ENCODE data around the gene GFPT1.

GFPT1 gene

GRCh38 chr2:69308338-69308737, 78.7 kb downstream of the GFPT1 start (continued):
- TF ChIP-seq ZNF704 (tag by site-specific recombination; IDR thresholded peaks at IDR 0.05) (no peak), KLF1 (tag by site-specific recombination; IDR thresholded peaks at IDR 0.05) (no peak), ZNF501 (tag by site-specific recombination; IDR thresholded peaks at IDR 0.05) (no peak), ZNF202 (tag by site-specific recombination; IDR thresholded peaks at IDR 0.05; ENCODE audit: borderline replicate concordance) (no peak), ZNF416 (tag by site-specific recombination; IDR thresholded peaks at IDR 0.05) (no peak), RBAK (tag by site-specific recombination; IDR thresholded peaks at IDR 0.05) (no peak)

- ChIA-PET POLR2A (interaction anchor here (1.1 kb wide), 1 partner anchor 296 kb away, joined by 3 read pairs; no protein-coding TSS in a partner anchor), CTCF (interaction anchor here (0.6 to 4.3 kb wide), 30 partner anchors 8 to 1197 kb away, joined by 3 to 29 read pairs (median 4); partner anchors contain the start of gene ANTXR1)
- H3K36me3 ChIP-seq (ENCODE audit: control insufficient read depth in 2 of 2, insufficient read depth in 1 of 2, low read length in 2 of 2) = no peaks in the 10 kb centered on the region
- H3K9me3 ChIP-seq (ENCODE audit: control insufficient read depth, insufficient read depth, low read depth, low read length) = no peaks in the 10 kb centered on the region
- H3K4me1 ChIP-seq (ENCODE audit: control insufficient read depth, insufficient read depth, low read length) = peaks cover 2% of the 10 kb centered on the region; the same call in 1 of the 2 replicates
- no peak overlapping the region for H3K27ac ChIP-seq (ENCODE audit: extremely low read depth, low read depth, low read length)
- H3K4me3 ChIP-seq (ENCODE audit: low read depth, low read length) = no peak overlapping the region; the same call in 1 of the 2 replicates
- TF ChIP-seq ZNF76 (tag by site-specific recombination; IDR thresholded peaks at IDR 0.05; ENCODE audit: borderline replicate concordance, low read depth) (no peak), ZNF155 (tag by site-specific recombination; IDR thresholded peaks at IDR 0.05) (no peak), ZNF341 (tag by site-specific recombination; IDR thresholded peaks at IDR 0.05; ENCODE audit: low read depth) (no peak), ZNF23 (tag by site-specific recombination; IDR thresholded peaks at IDR 0.05; ENCODE audit: borderline replicate concordance) (no peak), ZNF670 (tag by site-specific recombination; IDR thresholded peaks at IDR 0.05; ENCODE audit: low read depth) (no peak), SCRT2 (tag by site-specific recombination; IDR thresholded peaks at IDR 0.05) (peak; percentile 91), ZNF777 (tag by site-specific recombination; IDR thresholded peaks at IDR 0.05; ENCODE audit: borderline replicate concordance) (no peak), ZNF18 (tag by site-specific recombination; IDR thresholded peaks at IDR 0.05) (peak; percentile 75), ZNF324 (tag by site-specific recombination; IDR thresholded peaks at IDR 0.05) (no peak), ZNF501 (tag by site-specific recombination; IDR thresholded peaks at IDR 0.05) (no peak), EGR2 (tag by site-specific recombination; IDR thresholded peaks at IDR 0.05; ENCODE audit: low read depth) (peak; percentile 67), ZNF202 (tag by site-specific recombination; IDR thresholded peaks at IDR 0.05; ENCODE audit: borderline replicate concordance) (no peak), KLF17 (tag by site-specific recombination; IDR thresholded peaks at IDR 0.05) (no peak), MZF1 (tag by site-specific recombination; IDR thresholded peaks at IDR 0.05; ENCODE audit: borderline replicate concordance) (no peak), ZSCAN5A (tag by site-specific recombination; IDR thresholded peaks at IDR 0.05) (no peak), ZNF426 (tag by site-specific recombination; IDR thresholded peaks at IDR 0.05) (no peak), ZNF174 (tag by site-specific recombination; IDR thresholded peaks at IDR 0.05) (no peak), ZNF449 (tag by site-specific recombination; IDR thresholded peaks at IDR 0.05) (no peak), ZNF433 (tag by site-specific recombination; IDR thresholded peaks at IDR 0.05; ENCODE audit: low read depth) (no peak), AEBP2 (tag by site-specific recombination; IDR thresholded peaks at IDR 0.05; ENCODE audit: borderline replicate concordance) (no peak), ZNF140 (tag by site-specific recombination; IDR thresholded peaks at IDR 0.05) (peak; percentile 53; the same call in 1 of the 2 replicates), PBX3 (CRISPR knock-in tag; IDR thresholded peaks at IDR 0.05) (0 out of 2 replicates have a peak, but pooled peaks have one; percentile 5), ZNF791 (tag by site-specific recombination; IDR thresholded peaks at IDR 0.05) (no peak)
These were observed 79.4 kb downstream of the GFPT1 start for GRCh38 chr2:69307579-69308064.

Measured in HEK293 (cell line).